AG04450 (cell line): Measurements from ENCODE around the gene MIER1. TPM values are rescaled to one million over a fixed set of nuclear protein-coding genes. Genes with fewer than 3 reads are reported as not detected.
A peak's percentile ranks its signal among the peaks of the same experiment; 100 is the strongest.

Experiments used
- CTCF ChIA-PET: fragments of 300-600, 350-600 bp; formaldehyde crosslinking; extraction: SDS; loops from one replicate; lab custom pipeline; 2022; ENCODE audit warnings: antibody characterized with exemption, inconsistent platforms; lab: Charles Lee
- POLR2A ChIA-PET: fragments of 350-600 bp; formaldehyde crosslinking; extraction: SDS; loops from one replicate; lab custom pipeline; 2021; ENCODE audit warnings: antibody characterized with exemption, inconsistent platforms; lab: Yijun Ruan, JAX
- DNase-seq: peaks from one replicate; pipeline ENCODE4 v3.0.0-alpha.2; 2011; ENCODE audit warnings: low read depth, low spot score
- H3K27ac ChIP-seq: one replicate; pipeline ENCODE4 v1.5.1; 2012; ENCODE audit warnings: low read depth, low read length, control low read depth
- H3K27me3 ChIP-seq: one replicate; pipeline ENCODE4 v1.6.0; 2012; ENCODE audit warnings: low read length; ENCODE audit not compliant: control insufficient read depth, insufficient read depth
- H3K4me3 ChIP-seq: 2 replicates; pipeline ENCODE4 v1.5.1; 2011; ENCODE audit warnings: mild to moderate bottlenecking, low read depth, low read length, control low read depth
- H3K9me3 ChIP-seq: 2 replicates; pipeline ENCODE4 v1.5.1; 2012; ENCODE audit warnings: low read length; ENCODE audit not compliant: control insufficient read depth, insufficient read depth
- CTCF ChIP-seq: IDR thresholded peaks from 2 replicates; pipeline ENCODE4 v1.5.1; 2011; ENCODE audit warnings: low read depth, low read length, control low read depth, inconsistent platforms
- polyA plus RNA-seq: library from polyadenylated mRNA; depleted of rRNA; stranded (reverse); fragments of >200 nt; gene quantifications from 2 replicates; pipeline ENCODE4 v1.2.3, GENCODE V29; 2011

MIER1 gene
- polyA plus RNA-seq, 1 experiment = 23.6 TPM

DNA sequence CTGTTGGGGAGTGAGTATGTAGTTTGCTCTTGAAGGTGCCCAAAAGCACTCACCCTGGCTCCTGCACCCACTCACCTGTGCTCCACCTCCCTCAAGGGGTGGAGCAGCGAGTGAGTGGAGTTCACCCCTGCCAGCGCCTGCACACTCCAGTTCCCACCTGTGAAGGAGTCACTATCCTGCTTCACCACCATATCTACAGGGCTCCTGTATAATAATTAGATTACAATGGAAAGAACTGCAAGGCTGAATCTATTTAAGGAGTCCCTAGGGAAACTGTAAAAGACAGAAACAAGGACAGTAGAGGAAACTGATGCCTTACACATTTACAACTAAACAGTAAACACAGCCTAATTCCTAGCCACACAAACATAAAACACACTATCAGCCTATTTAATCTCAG lies 4.2 kb upstream of the MIER1 start:
- DNase-seq = no peak
- no peak for TF ChIP-seq CTCF
- ChIA-PET POLR2A (interaction anchor here (0.6 kb wide), 1 partner anchor 559 kb away, joined by 4 read pairs; no protein-coding TSS in a partner anchor), CTCF (no interaction called here)
- H3K9me3 ChIP-seq = no peaks in the 10 kb centered on the region
- no peak overlapping the region for H3K4me3 ChIP-seq
- no peak overlapping the region for H3K27ac ChIP-seq
- no peaks in the 10 kb centered on the region for H3K27me3 ChIP-seq

- peak overlapping the region; percentile 85 for H3K4me3 ChIP-seq
- H3K9me3 ChIP-seq = no peaks in the 10 kb centered on the region; the same call in 1 of the 2 replicates
- ChIA-PET POLR2A (interaction anchor here (1.1 to 1.7 kb wide), 3 partner anchors 10 to 128 kb away, joined by 4 to 6 read pairs (median 5); partner anchors contain the start of gene SLC35D1), CTCF (interaction anchor here (0.8 to 2.0 kb wide), 4 partner anchors 21 to 287 kb away, joined by 3 to 9 read pairs (median 4); no protein-coding TSS in a partner anchor)
- H3K27ac ChIP-seq = peak overlapping the region; percentile 63
- DNase-seq = no peak
- TF ChIP-seq CTCF = no peak
- H3K27me3 ChIP-seq = no peaks in the 10 kb centered on the region
Observed at GRCh38 chr1:66925558-66925910, 744 bp downstream of the MIER1 start.

DNA sequence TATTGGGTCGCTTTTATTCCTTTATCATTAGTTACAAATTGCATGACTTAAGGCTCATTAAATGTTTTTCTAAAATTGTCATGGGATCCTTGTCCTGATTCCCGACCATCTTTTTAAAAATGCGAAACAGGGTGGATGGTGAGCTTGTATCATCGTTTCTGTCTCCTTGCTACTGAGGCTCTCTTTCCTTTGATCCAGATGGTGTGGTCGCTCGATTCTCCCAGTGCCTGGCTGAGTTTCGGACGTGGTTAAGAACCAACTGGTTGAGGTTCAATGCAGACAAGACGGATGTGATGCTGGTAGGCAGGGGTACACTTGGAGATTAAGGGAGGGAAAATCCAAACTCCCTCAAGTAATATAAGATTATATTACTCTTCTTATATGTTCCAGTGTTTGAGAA lies 1.2 kb downstream of the MIER1 start:
- no peaks in the 10 kb centered on the region for H3K27me3 ChIP-seq
- DNase-seq = no peak
- CTCF ChIA-PET = interaction anchor here (2.0 kb wide), 1 partner anchor 223 kb away, joined by 9 read pairs; no protein-coding TSS in a partner anchor
- TF ChIP-seq CTCF = no peak
- H3K4me3 ChIP-seq = peak overlapping the region; percentile 85
- H3K9me3 ChIP-seq = no peaks in the 10 kb centered on the region; the same call in 1 of the 2 replicates
- POLR2A ChIA-PET = interaction anchor here (1.7 kb wide), 1 partner anchor 128 kb away, joined by 6 read pairs; the partner anchor contains the start of gene SLC35D1
- peak overlapping the region; percentile 63 for H3K27ac ChIP-seq

GRCh38 chr1:66927528-66927927 lies 2.7 kb downstream of the MIER1 start:
- DNase-seq = no peak
- Histone ChIP-seq H3K4me3 (no peak overlapping the region), H3K9me3 (no peaks in the 10 kb centered on the region; the same call in 1 of the 2 replicates), H3K27me3 (no peaks in the 10 kb centered on the region), H3K27ac (no peak overlapping the region)
- CTCF ChIA-PET = interaction anchor here (1.0 kb wide), 1 partner anchor 287 kb away, joined by 3 read pairs; no protein-coding TSS in a partner anchor
- TF ChIP-seq CTCF = no peak
- POLR2A ChIA-PET = interaction anchor here (0.7 kb wide), 1 partner anchor 11 kb away, joined by 3 read pairs; no protein-coding TSS in a partner anchor

GRCh38 chr1:66929146-66929688 lies 4.4 kb downstream of the MIER1 start:
- Histone ChIP-seq H3K4me3 (peak overlapping the region; percentile 68), H3K27me3 (no peaks in the 10 kb centered on the region), H3K9me3 (no peaks in the 10 kb centered on the region; the same call in 1 of the 2 replicates), H3K27ac (no peak overlapping the region)
- no peak for TF ChIP-seq CTCF
- DNase-seq = no peak
- CTCF ChIA-PET = no interaction called here
- POLR2A ChIA-PET = interaction anchor here (1.8 kb wide), 1 partner anchor 9 kb away, joined by 8 read pairs; no protein-coding TSS in a partner anchor
